Upper lobe of right lung (tissue), 1 donor: ENCODE data around the gene PTP4A1. TPM values are rescaled to one million over a fixed set of nuclear protein-coding genes. Genes with fewer than 3 reads are reported as not detected.

Experiments used
- ATAC-seq: fragments of 200-7000 bp; cut with Tn5 transposase; one replicate; pipeline ENCODE4 v1.9.1; 2020; ENCODE audit warnings: mild to moderate bottlenecking, moderate library complexity
- DNase-seq: peaks from one replicate; pipeline ENCODE4 v3.0.0-alpha.2; 2020
- H3K27ac ChIP-seq: fragments of 200-600 bp; one replicate; pipeline ENCODE4 v1.8.0; 2022
- H3K27me3 ChIP-seq: fragments of 200-600 bp; one replicate; pipeline ENCODE4 v1.8.0; 2022; ENCODE audit warnings: mild to moderate bottlenecking
- H3K36me3 ChIP-seq: fragments of 200-600 bp; one replicate; pipeline ENCODE4 v1.8.0; 2022
- H3K4me1 ChIP-seq: fragments of 200-600 bp; one replicate; pipeline ENCODE4 v1.8.0; 2022
- H3K4me3 ChIP-seq: fragments of 200-600 bp; one replicate; pipeline ENCODE4 v1.8.0; 2022; ENCODE audit warnings: mild to moderate bottlenecking
- H3K9me3 ChIP-seq: fragments of 200-600 bp; one replicate; pipeline ENCODE4 v1.8.0; 2022
- intact Hi-C: fragments of 100-400 bp; cut with DNase I; formaldehyde crosslinking; loops from one replicate; pipeline ENCODE4 v1.11.0; 2022
- total RNA-seq: library from RNA; stranded (reverse); fragmentation: NEBNext Ultra II Directional; extraction: Animal tissue kit (Norgen Biotek cat#: 25700); gene quantifications from one replicate; pipeline ENCODE4 v1.2.1, GENCODE V29; 2021
- TF ChIP-seq, protein P1 (sequence below): fragments of 200-600 bp; IDR thresholded peaks from one replicate; pipeline ENCODE4 v1.8.0; 2022; ENCODE audit warnings: antibody characterized with exemption
- donor health status: DM: no; HTN: yes; CAD: no; lungs with severe emphysema.

The PTP4A1 gene
- total RNA-seq, 1 donor from 2014 or later = 55.6 TPM

DNA sequence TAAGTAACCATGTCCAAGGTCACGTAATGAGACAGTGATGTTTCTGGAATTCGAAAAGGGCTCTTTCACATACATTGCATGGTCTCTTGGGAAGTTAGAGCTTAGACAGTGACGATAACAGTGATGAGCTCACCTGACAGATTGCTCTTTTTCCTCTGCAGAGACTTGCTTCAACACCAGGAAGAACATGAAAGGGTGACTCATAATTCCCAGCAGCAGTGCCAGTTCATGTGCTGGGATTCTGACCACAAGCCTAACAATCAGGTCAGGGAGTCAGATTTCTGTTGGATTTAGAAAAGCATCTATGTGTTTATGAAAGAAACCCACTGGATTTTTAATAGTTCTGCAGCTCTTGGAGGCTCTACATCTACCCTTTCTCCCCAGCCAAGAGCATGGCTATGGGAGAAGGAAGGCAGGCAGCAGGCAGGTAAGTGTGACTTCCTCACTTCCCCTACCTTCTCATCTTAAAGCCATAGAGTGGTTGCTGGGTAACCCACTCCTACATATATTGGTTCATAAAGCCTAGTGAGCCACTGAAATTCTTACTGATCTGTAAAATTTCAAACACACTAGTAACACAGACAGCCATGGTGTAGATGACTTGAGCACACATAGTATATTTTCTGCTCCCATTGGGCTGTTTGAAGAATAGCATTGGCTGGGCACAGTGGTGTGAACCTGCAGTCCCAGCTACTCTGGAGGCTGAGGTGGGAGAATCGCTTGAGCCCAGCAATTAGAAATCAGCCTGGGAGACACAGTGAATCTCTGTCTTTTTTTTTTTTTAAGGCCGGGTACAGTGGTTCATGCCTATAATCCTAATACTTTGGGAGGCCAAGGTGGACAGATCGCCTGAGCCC lies 44.4 kb upstream of the PTP4A1 start:
- peak; percentile 51 for ATAC-seq
- Histone ChIP-seq H3K9me3 (no peaks in the 10 kb centered on the region), H3K36me3 (no peaks in the 10 kb centered on the region), H3K27me3 (no peaks in the 10 kb centered on the region), H3K4me3 (no peak overlapping the region), H3K4me1 (no peaks in the 10 kb centered on the region), H3K27ac (no peak overlapping the region)
- TF ChIP-seq, protein P1, sequence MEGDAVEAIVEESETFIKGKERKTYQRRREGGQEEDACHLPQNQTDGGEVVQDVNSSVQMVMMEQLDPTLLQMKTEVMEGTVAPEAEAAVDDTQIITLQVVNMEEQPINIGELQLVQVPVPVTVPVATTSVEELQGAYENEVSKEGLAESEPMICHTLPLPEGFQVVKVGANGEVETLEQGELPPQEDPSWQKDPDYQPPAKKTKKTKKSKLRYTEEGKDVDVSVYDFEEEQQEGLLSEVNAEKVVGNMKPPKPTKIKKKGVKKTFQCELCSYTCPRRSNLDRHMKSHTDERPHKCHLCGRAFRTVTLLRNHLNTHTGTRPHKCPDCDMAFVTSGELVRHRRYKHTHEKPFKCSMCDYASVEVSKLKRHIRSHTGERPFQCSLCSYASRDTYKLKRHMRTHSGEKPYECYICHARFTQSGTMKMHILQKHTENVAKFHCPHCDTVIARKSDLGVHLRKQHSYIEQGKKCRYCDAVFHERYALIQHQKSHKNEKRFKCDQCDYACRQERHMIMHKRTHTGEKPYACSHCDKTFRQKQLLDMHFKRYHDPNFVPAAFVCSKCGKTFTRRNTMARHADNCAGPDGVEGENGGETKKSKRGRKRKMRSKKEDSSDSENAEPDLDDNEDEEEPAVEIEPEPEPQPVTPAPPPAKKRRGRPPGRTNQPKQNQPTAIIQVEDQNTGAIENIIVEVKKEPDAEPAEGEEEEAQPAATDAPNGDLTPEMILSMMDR = no peak
- intact Hi-C loops = no loop called here
- no peak for DNase-seq

DNA sequence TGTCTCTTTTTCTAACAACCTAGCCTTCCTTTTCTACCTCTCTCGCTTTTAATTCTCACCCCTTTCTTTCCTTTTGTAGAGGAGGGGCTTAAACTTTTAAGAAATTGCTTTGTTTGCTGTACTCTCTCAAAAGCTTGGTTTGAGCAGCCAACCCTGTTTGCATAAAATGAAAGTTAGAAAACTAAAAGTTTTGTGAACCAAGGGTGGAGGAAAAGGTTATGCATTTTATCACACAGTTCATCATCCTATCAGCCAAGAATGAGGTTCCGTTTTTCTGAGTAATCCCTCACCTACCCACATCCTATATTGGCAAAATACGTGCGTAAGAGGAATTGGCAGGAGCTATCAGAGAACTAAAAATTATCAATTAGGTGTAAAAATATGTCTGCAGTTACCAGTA lies 42.8 kb upstream of the PTP4A1 start:
- no peaks in the 10 kb centered on the region for H3K4me1 ChIP-seq
- H3K4me3 ChIP-seq = no peak overlapping the region
- DNase-seq = no peak
- TF ChIP-seq, protein P1 = no peak
- H3K27me3 ChIP-seq = no peaks in the 10 kb centered on the region
- no peak overlapping the region for H3K27ac ChIP-seq
- no peaks in the 10 kb centered on the region for H3K9me3 ChIP-seq
- intact Hi-C loops = no loop called here
- no peaks in the 10 kb centered on the region for H3K36me3 ChIP-seq
- no peak for ATAC-seq

DNA sequence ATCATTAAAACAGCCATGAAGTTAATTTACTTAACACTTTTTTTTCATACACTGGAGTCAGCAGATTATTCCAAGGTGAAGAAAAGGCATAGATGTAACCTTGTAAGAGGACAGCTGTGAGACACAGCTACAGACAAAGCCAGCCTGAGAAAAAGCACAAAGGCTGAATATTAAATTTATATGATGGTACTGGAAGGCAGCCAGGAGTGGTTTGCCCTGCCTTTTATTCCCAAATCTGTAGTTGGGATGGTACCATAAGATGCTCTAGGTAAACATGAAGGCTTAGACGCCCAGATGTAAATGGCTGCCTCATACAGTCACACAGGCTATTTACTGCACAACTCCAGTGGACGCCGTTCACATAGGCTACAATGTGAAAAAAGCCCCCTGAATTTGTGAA lies 42.1 kb upstream of the PTP4A1 start:
- no peaks in the 10 kb centered on the region for H3K27me3 ChIP-seq
- H3K27ac ChIP-seq = no peak overlapping the region
- H3K9me3 ChIP-seq = no peaks in the 10 kb centered on the region
- TF ChIP-seq, protein P1 = no peak
- no peaks in the 10 kb centered on the region for H3K4me1 ChIP-seq
- intact Hi-C loops = no loop called here
- H3K36me3 ChIP-seq = no peaks in the 10 kb centered on the region
- H3K4me3 ChIP-seq = no peak overlapping the region
- DNase-seq (no peak), ATAC-seq (no peak)

DNA sequence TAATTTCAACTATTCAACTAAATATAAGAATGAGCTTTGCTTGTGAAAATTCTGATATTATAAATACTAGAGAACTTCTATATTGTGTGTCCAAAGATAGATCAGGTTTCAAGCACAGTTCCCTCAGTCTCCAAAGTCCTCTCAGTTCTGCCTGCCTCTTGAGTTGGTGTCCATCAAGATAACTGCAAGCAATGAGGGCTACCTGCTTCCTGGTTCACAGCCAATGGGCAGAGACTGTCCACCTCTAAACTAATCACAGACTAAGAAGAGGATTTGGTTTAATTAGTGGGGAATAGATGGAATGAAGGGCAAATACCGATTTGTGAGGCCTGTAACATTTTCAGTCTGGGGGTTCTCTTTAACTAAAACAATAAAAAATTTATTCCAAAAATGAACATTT lies 41.3 kb upstream of the PTP4A1 start:
- H3K36me3 ChIP-seq = no peaks in the 10 kb centered on the region
- no peaks in the 10 kb centered on the region for H3K4me1 ChIP-seq
- no peak overlapping the region for H3K27ac ChIP-seq
- DNase-seq = no peak
- TF ChIP-seq, protein P1 = no peak
- intact Hi-C loops = no loop called here
- no peaks in the 10 kb centered on the region for H3K27me3 ChIP-seq
- ATAC-seq = no peak
- no peaks in the 10 kb centered on the region for H3K9me3 ChIP-seq
- no peak overlapping the region for H3K4me3 ChIP-seq

DNA sequence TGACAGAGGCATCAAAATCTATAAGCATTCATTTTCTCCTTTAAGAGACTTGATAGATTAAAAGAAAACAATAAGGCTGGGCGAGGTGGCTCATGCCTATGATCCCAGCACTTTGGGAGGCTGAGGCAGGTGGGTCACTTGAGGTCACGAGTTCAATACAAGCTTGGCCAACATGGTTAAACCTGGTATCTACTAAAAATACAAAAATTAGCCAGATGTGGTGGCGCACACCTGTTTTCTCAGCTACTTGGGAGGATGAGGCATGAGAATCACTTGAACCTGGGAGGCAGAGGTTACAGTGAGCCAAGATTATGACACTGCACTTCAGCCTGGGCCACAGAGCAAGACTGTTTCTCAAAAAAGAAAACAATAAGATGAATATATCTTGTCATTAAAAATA lies 39.3 kb upstream of the PTP4A1 start:
- Histone ChIP-seq H3K9me3 (no peaks in the 10 kb centered on the region), H3K4me3 (no peak overlapping the region), H3K4me1 (no peaks in the 10 kb centered on the region), H3K27me3 (no peaks in the 10 kb centered on the region), H3K27ac (no peak overlapping the region), H3K36me3 (no peaks in the 10 kb centered on the region)
- intact Hi-C loops = no loop called here
- TF ChIP-seq, protein P1 = no peak
- ATAC-seq = no peak
- no peak for DNase-seq
